PFSK-1 (cell line): ENCODE results near the gene PARD6A.

Source experiments
- FOXP2 ChIP-seq: optimal IDR thresholded peaks from 2 replicates; pipeline ENCODE3; 2011; ENCODE audit warnings: borderline replicate concordance, control low read depth, inconsistent platforms; ENCODE audit not compliant: insufficient read depth; ENCODE audit errors: extremely low read length, extremely low read depth
- POLR2AphosphoS5 ChIP-seq: IDR thresholded peaks from 2 replicates; pipeline ENCODE4 v1.6.1; 2012; ENCODE audit warnings: low read depth, mild to moderate bottlenecking, control low read depth, low read length, moderate library complexity
- REST ChIP-seq, 2 experiments: IDR thresholded peaks; 2 replicates each; pipeline versions ENCODE4 v1.6.1 to v1.8.0; 2011 to 2012; ENCODE audit warnings: low read depth in 2 of 2, low read length in 2 of 2, control low read depth in 1 of 2, inconsistent platforms in 1 of 2, mild to moderate bottlenecking in 1 of 2, moderate library complexity in 1 of 2; ENCODE audit not compliant: insufficient read depth in 1 of 2
- SIN3A ChIP-seq: IDR thresholded peaks from 2 replicates; pipeline ENCODE4 v1.6.1; 2012; ENCODE audit warnings: mild to moderate bottlenecking, low read length, moderate library complexity, borderline replicate concordance; ENCODE audit not compliant: insufficient read depth
- TAF1 ChIP-seq: IDR thresholded peaks from 2 replicates; pipeline ENCODE4 v1.6.1; 2012; ENCODE audit warnings: low read length, control low read depth, borderline replicate concordance; ENCODE audit not compliant: insufficient read depth

PARD6A gene

GRCh38 chr16:67647681-67648080, 13.1 kb upstream of the PARD6A start:
- TF ChIP-seq REST (IDR thresholded peaks at IDR 0.05; ENCODE audit: insufficient read depth in 1 of 2, low read depth in 2 of 2, low read length in 2 of 2) (no peak), TAF1 (no peak), FOXP2 (no peak), SIN3A (no peak), POLR2AphosphoS5 (no peak)

DNA sequence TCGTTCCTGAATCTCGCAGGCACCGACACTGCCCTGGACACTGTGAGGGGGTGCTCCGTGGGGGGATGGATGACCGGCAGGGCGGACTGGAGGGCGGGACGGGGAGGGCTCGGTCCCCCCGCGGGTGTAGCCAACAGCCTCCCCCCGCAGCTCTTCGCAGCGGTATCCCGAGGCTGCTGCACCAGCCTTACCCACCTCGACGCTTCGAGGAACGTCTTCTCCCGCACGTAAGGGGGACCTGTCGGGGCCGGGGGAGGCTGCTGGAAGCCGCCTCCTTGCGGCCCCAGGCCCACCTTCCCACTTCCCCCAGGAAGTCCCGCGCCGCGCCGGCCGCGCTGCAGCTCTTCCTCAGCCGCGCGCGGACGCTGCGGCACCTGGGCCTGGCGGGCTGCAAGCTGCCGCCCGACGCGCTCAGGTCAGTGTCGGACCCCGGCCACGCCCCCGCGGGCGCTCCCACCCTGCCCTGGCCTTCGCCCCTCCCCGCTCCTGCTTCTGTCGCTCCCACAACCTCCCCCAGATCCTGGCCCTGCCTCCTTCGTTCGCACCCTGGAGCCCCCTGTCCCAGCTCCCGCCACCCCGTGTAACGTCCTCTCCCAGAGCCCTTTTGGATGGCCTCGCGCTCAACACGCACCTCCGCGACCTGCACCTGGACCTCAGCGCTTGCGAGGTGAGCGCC, 12.5 kb upstream of the PARD6A start:
- no peak for TF ChIP-seq SIN3A

- TF ChIP-seq SIN3A (no peak), FOXP2 (no peak), REST (IDR thresholded peaks at IDR 0.05; ENCODE audit: insufficient read depth in 1 of 2, low read depth in 2 of 2, low read length in 2 of 2) (no peak), POLR2AphosphoS5 (no peak), TAF1 (no peak)
Measured at GRCh38 chr16:67648764-67649407, 11.9 kb upstream of the PARD6A start.

- no peak for TF ChIP-seq TAF1
- no peak for TF ChIP-seq POLR2AphosphoS5
- TF ChIP-seq FOXP2: no peak
- TF ChIP-seq REST (IDR thresholded peaks at IDR 0.05; ENCODE audit: insufficient read depth in 1 of 2, low read depth in 2 of 2, low read length in 2 of 2): no peak
- TF ChIP-seq SIN3A: no peak
Measured at GRCh38 chr16:67649494-67649931, 11.2 kb upstream of the PARD6A start.

DNA sequence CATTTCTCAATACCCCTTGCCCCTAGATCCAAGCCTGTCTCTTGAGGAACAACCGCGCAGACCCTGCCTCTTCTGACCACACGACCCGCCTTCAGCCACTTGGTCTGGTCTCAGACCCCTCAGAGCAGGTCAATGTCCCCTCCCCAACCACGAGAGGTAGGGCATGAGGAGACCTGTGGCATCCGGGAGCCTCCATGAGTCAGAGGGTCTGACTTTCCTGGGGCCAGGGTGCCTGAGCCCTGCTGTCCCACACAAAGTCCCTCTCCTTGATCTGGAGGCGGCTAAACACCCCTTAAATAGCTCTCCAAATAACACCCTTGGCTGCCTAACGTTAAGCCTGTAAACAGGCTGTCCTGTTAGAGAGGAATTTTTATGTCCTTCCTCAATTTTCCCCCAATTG, 10.7 kb upstream of the PARD6A start:
- no peak for TF ChIP-seq SIN3A
- TF ChIP-seq FOXP2: no peak
- TF ChIP-seq REST (IDR thresholded peaks at IDR 0.05; ENCODE audit: insufficient read depth in 1 of 2, low read depth in 2 of 2, low read length in 2 of 2): no peak
- TF ChIP-seq TAF1: no peak
- no peak for TF ChIP-seq POLR2AphosphoS5
